GM19397 (cell line): ENCODE measurements around the gene ZFP64.

ENCODE experiments used
- ATAC-seq: cut with Tn5 transposase; IDR thresholded peaks from one replicate; pipeline ENCODE4 v1.9.1; 2021; ENCODE audit warnings: mild to moderate bottlenecking, moderate library complexity; ENCODE audit not compliant: unreplicated experiment

Gene ZFP64

DNA sequence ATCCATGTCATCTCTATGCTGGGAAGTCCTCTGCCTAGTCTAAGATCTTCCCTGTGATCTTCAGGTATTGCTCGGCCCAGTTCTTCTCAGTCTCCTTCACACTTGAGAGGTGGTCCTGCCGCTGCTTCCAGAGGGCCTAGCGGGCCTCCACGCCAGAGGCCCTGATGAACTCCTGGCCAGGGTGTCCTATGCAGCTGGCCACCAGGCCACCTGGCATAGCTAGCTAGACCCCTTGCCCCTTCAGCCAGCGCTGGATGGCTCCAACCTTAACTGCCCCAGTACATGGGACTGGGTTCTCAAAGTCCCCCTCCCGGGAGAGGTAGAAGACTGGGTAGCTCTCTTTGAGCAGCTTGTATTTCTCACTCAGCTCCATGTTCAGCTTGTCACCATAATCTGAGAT, 81.1 kb downstream of the ZFP64 start:
- ATAC-seq: no peak

GRCh38 chr20:52105442-52106422, 85.8 kb downstream of the ZFP64 start:
- no peak for ATAC-seq

DNA sequence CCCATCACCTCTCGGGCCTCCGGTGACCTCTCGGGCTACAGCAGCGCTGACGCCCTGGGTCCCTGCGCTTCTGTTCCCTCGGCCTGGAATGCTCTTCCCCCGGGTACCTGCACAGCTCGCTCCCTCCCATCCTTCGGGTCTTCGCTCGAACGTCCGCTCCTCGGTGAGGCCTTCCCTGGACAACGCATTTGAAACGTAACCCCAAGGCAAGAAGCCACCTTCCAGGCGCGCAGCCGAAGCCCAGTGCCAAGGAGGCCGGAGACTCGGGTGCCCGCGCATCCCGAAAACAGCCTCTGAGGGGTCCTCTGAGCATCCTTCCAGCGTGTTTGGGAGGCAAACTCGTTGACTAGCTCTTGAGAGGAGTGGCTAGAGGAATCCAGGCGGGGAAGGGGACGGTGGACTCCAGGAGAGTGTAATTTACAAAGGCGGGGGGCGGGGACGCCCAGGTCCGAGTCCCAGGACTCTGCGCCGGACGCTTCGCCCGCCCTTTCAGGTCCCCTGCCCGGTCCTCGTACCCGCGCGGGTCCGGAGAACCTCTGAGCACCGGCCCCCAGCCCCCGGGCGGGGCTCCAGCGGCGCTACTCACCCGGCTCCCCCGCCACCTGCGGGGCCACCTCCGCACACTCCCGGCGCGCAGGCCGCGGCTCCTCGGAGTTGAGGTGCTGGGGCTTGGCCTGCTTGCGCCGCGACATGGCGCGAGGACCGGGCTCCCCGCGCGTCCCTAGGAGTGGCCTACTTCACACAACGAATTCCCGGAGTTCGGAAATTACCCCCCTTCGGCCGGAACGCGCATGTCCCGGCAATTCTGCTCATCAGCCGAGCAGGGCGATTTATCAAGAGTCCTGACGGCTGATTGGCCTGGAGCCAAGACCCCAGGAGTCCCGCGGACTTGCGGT, 86.8 kb downstream of the ZFP64 start:
- no peak for ATAC-seq

DNA sequence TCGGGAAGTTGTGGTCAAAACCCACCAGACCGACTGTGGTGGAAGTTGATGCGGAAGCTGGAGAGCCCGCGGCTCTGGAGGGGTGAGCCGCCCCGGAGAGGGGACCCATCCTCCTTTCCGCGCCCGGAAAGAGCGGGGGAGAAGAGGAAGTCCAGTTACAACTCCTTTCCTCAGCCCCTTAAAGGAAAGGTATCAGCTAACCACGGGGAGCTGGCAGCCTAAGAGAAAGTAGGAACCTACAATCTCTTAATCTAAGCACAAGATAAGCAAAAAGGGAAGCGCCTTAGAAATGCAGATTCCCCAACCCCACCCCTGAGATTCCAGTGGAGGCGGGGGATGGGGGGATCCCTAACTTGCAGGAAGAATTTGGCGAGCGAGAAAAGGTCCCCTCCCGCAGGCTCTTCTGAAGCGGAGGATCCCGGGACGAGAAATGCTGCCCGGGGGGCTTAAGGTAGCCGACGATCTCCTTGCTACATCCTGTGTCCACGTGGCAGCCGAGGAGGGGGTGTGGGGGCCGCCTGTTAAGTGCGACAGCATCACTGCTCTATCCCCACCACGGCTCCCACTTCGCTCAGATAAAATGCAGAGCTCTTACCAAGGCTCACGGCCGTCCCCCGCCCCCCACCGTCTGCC, 87.5 kb downstream of the ZFP64 start:
- no peak for ATAC-seq

DNA sequence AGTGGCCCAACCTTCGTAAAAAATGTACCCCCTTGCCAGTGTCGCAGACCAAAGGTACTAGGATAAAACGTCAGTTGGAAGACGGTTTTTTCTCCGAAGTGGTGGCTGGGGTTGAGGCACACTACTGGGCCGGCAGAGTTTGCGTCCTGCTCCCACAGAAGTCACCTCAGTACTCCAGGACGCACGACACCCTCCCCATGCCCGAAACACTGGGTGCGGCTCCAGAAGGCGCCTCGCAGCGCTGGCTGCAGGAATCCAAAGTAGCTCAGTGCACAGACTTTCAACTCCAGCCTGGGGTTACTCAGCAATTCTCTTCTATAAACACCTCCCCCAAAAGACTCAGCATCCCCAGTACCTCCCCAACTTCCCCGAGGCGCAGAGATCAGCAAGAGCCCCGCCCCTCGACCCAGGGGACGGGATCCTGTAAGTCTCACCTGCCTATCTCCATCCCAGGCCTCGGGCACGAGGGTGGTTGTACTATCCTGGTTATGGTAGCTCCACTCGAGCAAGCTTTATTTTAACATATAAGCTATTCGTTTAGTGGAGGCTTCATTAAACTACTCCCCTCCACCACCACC, 88.2 kb downstream of the ZFP64 start:
- ATAC-seq: no peak

- no peak for ATAC-seq
Measured at GRCh38 chr20:52102559-52102958, 89.0 kb downstream of the ZFP64 start.

DNA sequence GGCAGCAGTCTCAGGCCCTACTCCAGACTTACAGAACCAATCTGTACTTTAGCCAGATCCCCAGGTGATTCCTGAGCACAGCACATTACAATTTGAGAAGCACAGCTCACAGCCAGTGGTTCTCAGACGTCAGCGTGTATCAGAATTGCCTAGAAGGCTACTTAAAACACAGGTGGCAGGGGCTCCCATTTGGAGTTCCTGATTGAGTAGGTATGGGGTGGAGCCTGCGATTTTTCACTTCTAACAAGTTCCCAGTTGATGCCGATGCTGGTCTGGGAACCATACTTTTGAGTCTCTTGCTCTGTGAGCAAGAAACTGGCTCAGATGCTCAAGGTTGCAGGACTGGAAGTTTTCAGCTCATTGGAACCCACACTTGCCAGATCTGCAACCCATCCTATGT, 89.5 kb downstream of the ZFP64 start:
- no peak for ATAC-seq
